CD4-positive, alpha-beta T cell (primary cell): ENCODE results near the gene MOB1A. TPM values are rescaled to one million over a fixed set of nuclear protein-coding genes. Genes with fewer than 3 reads are reported as not detected.

Experiments
- ATAC-seq: fragments of 200-7000 bp; cut with Tn5 transposase; one replicate; pipeline ENCODE4 v1.10.0; 2022; ENCODE audit warnings: mild to moderate bottlenecking; ENCODE audit not compliant: poor library complexity
- CTCF ChIA-PET: fragments of 350-600 bp; sonication (Branson Sonifier 250); formaldehyde crosslinking; loops from one replicate; lab custom pipeline; 2021; ENCODE audit warnings: antibody characterized with exemption, inconsistent platforms; lab: Charles Lee
- POLR2A ChIA-PET: fragments of 350-600 bp; sonication (Branson Sonifier 250); formaldehyde crosslinking; loops from one replicate; lab custom pipeline; 2021; ENCODE audit warnings: antibody characterized with exemption, inconsistent platforms; lab: Charles Lee
- DNase-seq, 14 experiments: peaks; one replicate each; pipeline ENCODE4 v3.0.0-alpha.2; 2013 to 2020; ENCODE audit warnings: mixed read lengths in 2 of 14
- H3K27ac ChIP-seq, 2 donors: one replicate each; pipeline versions ENCODE4 v1.5.1 to v1.7.0; 2013; ENCODE audit warnings: low read length in 2 of 2, low read depth in 1 of 2, mild to moderate bottlenecking in 1 of 2
- H3K27me3 ChIP-seq, 2 experiments: 1 replicate in 1 of 2; 2 replicates in 1 of 2; pipeline versions ENCODE4 v1.6.1 to v1.7.0; 2013; ENCODE audit warnings: low read length in 2 of 2, control low read depth in 1 of 2, mild to moderate bottlenecking in 1 of 2, moderate library complexity in 1 of 2; ENCODE audit not compliant: insufficient read depth in 2 of 2, control insufficient read depth in 1 of 2
- H3K36me3 ChIP-seq: one replicate; pipeline ENCODE4 v1.6.1; 2013; ENCODE audit warnings: low read length, control low read depth; ENCODE audit not compliant: insufficient read depth
- H3K4me1 ChIP-seq: one replicate; pipeline ENCODE4 v1.6.1; 2013; ENCODE audit warnings: low read length, control low read depth; ENCODE audit not compliant: insufficient read depth
- H3K4me3 ChIP-seq: one replicate; pipeline ENCODE4 v1.5.1; 2013; ENCODE audit warnings: mild to moderate bottlenecking, low read length, moderate library complexity
- H3K9me3 ChIP-seq, 2 experiments: 1 replicate in 1 of 2; 2 replicates in 1 of 2; pipeline versions ENCODE4 v1.6.1 to v1.7.0; 2013; ENCODE audit warnings: low read length in 2 of 2, mild to moderate bottlenecking in 2 of 2, control low read depth in 1 of 2, moderate library complexity in 1 of 2; ENCODE audit not compliant: control insufficient read depth in 1 of 2, insufficient read depth in 1 of 2
- H3K27ac Mint-ChIP-seq: one replicate; pipeline ENCODE4 v1.8.0; 2020; ENCODE audit warnings: mixed read lengths
- H3K27me3 Mint-ChIP-seq: one replicate; pipeline ENCODE4 v1.8.0; 2021; ENCODE audit warnings: mixed read lengths
- H3K36me3 Mint-ChIP-seq: one replicate; pipeline ENCODE4 v1.8.0; 2021; ENCODE audit warnings: low read depth, mixed read lengths
- H3K4me1 Mint-ChIP-seq: one replicate; pipeline ENCODE4 v1.8.0; 2021; ENCODE audit warnings: low read depth, mixed read lengths
- H3K4me3 Mint-ChIP-seq: one replicate; pipeline ENCODE4 v1.8.0; 2020; ENCODE audit warnings: mild to moderate bottlenecking, mixed read lengths
- H3K9me3 Mint-ChIP-seq: one replicate; pipeline ENCODE4 v1.8.0; 2020; ENCODE audit warnings: mixed read lengths
- intact Hi-C, 2 experiments: fragments of 100-400 bp; cut with DNase I in 1 of 2; cut with micrococcal nuclease in 1 of 2; formaldehyde crosslinking; loops; one replicate each; pipeline versions ENCODE4 v1.15.1 to v1.9.0; 2023 to 2025; cut with DNase I, micrococcal nuclease
- total RNA-seq, 174 experiments: library from RNA in 2 of 174; stranded (reverse) in 2 of 174; gene quantifications; one replicate each; pipeline ENCODE4 v1.2.3 and lab custom pipeline; 2021 to 2026
- TF ChIP-seq, protein P1 (sequence below): fragments of 200-600 bp; IDR thresholded peaks from one replicate; pipeline ENCODE4 v1.8.0; 2022; ENCODE audit warnings: antibody characterized with exemption, mild to moderate bottlenecking

Gene MOB1A
- total RNA-seq, 2 experiments from 2014 or later: 150 to 159 TPM

DNA sequence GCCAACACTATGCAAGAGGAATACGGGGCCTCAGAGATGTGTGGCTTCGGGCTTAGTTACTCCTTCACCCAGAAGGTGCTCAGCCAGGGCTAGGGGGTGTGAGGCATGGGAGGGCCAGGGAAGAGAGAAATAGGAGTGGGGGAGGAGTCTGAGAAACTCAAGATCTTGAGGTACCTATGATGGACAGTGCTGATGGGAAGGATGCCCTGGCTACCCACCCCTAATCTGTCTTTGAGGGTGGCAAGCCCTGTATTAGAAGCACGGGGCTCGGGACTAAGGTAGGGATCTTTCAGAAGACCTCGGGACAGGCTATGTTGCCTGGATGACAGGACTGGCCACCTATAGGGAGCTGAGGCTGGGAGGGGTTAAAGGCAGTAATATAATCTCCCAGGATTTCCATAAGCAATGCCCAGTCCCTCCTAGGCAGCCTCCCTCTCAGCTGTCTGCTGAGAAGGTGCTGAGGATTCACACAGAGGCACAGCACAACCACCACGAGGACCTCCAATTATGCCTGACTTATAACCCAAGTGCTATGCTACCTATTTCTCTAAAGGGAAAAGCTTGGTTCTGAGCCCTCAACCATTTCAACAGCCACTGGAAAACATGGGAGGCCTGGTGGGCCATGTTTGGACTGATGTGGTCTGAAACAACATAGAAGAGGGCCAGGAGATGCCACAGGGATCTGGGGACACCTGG is 43.1 kb upstream of the MOB1A start:
- no peak overlapping the region for H3K4me3 Mint-ChIP-seq
- H3K9me3 Mint-ChIP-seq: no peaks in the 10 kb centered on the region
- TF ChIP-seq, protein P1, sequence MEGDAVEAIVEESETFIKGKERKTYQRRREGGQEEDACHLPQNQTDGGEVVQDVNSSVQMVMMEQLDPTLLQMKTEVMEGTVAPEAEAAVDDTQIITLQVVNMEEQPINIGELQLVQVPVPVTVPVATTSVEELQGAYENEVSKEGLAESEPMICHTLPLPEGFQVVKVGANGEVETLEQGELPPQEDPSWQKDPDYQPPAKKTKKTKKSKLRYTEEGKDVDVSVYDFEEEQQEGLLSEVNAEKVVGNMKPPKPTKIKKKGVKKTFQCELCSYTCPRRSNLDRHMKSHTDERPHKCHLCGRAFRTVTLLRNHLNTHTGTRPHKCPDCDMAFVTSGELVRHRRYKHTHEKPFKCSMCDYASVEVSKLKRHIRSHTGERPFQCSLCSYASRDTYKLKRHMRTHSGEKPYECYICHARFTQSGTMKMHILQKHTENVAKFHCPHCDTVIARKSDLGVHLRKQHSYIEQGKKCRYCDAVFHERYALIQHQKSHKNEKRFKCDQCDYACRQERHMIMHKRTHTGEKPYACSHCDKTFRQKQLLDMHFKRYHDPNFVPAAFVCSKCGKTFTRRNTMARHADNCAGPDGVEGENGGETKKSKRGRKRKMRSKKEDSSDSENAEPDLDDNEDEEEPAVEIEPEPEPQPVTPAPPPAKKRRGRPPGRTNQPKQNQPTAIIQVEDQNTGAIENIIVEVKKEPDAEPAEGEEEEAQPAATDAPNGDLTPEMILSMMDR: no peak
- Histone ChIP-seq H3K9me3 (no peaks in the 10 kb centered on the region), H3K4me3 (no peak overlapping the region), H3K27me3 (no peaks in the 10 kb centered on the region), H3K36me3 (peaks cover 5% of the 10 kb centered on the region), H3K4me1 (no peaks in the 10 kb centered on the region), H3K27ac (no peak overlapping the region)
- intact Hi-C loops: no loop called here
- ChIA-PET CTCF (no interaction called here), POLR2A (no interaction called here)
- no peaks in the 10 kb centered on the region for H3K4me1 Mint-ChIP-seq
- peaks cover 12% of the 10 kb centered on the region for H3K36me3 Mint-ChIP-seq
- ATAC-seq: no peak
- no peaks in the 10 kb centered on the region for H3K27me3 Mint-ChIP-seq
- H3K27ac Mint-ChIP-seq: no peak overlapping the region
- DNase-seq: no peak

GRCh38 chr2:74221091-74221490 is 42.4 kb upstream of the MOB1A start:
- Histone ChIP-seq H3K27ac (no peak overlapping the region), H3K4me3 (no peak overlapping the region), H3K27me3 (no peaks in the 10 kb centered on the region), H3K4me1 (no peaks in the 10 kb centered on the region), H3K36me3 (peaks cover 9% of the 10 kb centered on the region), H3K9me3 (no peaks in the 10 kb centered on the region)
- ATAC-seq: no peak
- TF ChIP-seq, protein P1: no peak
- CTCF ChIA-PET: no interaction called here
- Mint-ChIP-seq H3K27me3 (no peaks in the 10 kb centered on the region), H3K4me3 (no peak overlapping the region), H3K36me3 (peaks cover 16% of the 10 kb centered on the region), H3K9me3 (no peaks in the 10 kb centered on the region), H3K27ac (no peak overlapping the region), H3K4me1 (no peaks in the 10 kb centered on the region)
- POLR2A ChIA-PET: no interaction called here
- DNase-seq: no peak
- intact Hi-C loops: no loop called here

DNA sequence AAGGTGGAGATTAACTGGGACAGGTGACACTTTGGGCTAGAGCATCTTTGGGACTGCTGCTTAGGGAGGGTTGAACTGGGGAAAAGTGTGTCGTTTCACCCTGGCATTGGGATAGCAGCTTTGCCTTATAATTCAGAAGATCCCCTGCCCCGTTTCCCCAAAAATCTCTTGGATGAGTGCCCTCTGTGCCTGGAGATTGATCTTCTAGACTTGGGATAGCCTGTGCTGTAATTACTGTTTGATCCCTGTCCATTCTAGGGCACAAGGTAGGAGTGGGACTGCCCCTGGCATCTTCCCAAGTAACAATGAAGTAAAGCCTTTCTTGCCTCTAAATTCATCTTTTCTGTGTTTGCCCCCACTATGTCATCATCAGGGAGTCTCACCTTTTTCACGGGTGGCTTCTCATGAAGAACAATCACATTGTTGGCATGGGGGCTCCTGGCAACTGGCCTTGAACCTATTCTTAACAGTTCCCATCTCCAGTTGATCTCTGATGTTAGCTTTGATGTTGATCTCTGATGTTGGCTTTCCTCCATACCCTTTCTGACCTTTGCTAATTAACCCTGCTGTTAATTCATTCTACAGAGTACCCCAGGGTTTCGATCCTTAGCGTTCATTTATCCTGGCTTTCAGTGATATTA is 41.3 kb upstream of the MOB1A start:
- ChIA-PET CTCF (no interaction called here), POLR2A (no interaction called here)
- Histone ChIP-seq H3K9me3 (no peaks in the 10 kb centered on the region), H3K4me1 (no peaks in the 10 kb centered on the region), H3K36me3 (peaks cover 13% of the 10 kb centered on the region), H3K27me3 (no peaks in the 10 kb centered on the region), H3K27ac (no peak overlapping the region), H3K4me3 (no peak overlapping the region)
- Mint-ChIP-seq H3K27me3 (no peaks in the 10 kb centered on the region), H3K4me1 (no peaks in the 10 kb centered on the region), H3K27ac (no peak overlapping the region), H3K36me3 (peaks cover 26% of the 10 kb centered on the region), H3K9me3 (no peaks in the 10 kb centered on the region), H3K4me3 (no peak overlapping the region)
- intact Hi-C loops: no loop called here
- DNase-seq (no peak), ATAC-seq (no peak)
- TF ChIP-seq, protein P1: no peak
